HG02938 (cell line): ENCODE data around the gene ADAMTS5.

ENCODE experiments used
- ATAC-seq: cut with Tn5 transposase; IDR thresholded peaks from one replicate; pipeline ENCODE4 v1.9.1; 2021; ENCODE audit warnings: mild to moderate bottlenecking, moderate library complexity; ENCODE audit not compliant: unreplicated experiment

ADAMTS5 gene

GRCh38 chr21:26967062-26967913, at the start of gene ADAMTS5:
ADAMTS5 (minus strand) TSS chr21:26967088; CDS start chr21:26966391, 697 bp downstream.
- ATAC-seq, result no peak

GRCh38 chr21:27001526-27001925, 34.6 kb upstream of the ADAMTS5 start:
- ATAC-seq, result no peak

DNA sequence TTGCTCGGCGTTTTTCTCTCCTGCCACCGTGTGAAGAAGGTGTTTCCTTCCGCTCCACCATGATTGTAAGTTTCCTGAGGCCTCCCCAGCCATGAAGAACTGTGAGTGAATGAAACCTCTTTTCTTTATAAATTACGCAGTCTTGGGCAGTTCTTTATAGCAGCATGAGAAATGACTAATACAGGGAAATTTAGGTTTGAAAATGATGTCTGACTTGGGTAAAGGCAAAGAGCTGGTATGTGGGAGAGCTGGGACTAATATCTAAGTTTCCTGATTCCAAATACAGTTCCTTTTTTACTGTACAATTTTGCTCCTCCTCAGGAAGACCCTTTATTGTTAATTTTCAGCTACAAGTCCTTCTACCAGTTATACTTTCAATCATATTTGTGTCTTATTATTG, 16.7 kb upstream of the ADAMTS5 start:
- no peak for ATAC-seq

- ATAC-seq, result no peak
Observed at GRCh38 chr21:26982767-26983166, 15.9 kb upstream of the ADAMTS5 start.

GRCh38 chr21:26977746-26978145, 10.9 kb upstream of the ADAMTS5 start:
- no peak for ATAC-seq

GRCh38 chr21:26973226-26973625, 6.3 kb upstream of the ADAMTS5 start:
- ATAC-seq, result no peak

- ATAC-seq, result no peak
Observed at GRCh38 chr21:26972192-26972591, 5.3 kb upstream of the ADAMTS5 start.

- ATAC-seq, result no peak
Observed at GRCh38 chr21:26969971-26970725, 3.3 kb upstream of the ADAMTS5 start.

GRCh38 chr21:26966649-26967061, 233 bp downstream of the ADAMTS5 start:
- ATAC-seq, result no peak

DNA sequence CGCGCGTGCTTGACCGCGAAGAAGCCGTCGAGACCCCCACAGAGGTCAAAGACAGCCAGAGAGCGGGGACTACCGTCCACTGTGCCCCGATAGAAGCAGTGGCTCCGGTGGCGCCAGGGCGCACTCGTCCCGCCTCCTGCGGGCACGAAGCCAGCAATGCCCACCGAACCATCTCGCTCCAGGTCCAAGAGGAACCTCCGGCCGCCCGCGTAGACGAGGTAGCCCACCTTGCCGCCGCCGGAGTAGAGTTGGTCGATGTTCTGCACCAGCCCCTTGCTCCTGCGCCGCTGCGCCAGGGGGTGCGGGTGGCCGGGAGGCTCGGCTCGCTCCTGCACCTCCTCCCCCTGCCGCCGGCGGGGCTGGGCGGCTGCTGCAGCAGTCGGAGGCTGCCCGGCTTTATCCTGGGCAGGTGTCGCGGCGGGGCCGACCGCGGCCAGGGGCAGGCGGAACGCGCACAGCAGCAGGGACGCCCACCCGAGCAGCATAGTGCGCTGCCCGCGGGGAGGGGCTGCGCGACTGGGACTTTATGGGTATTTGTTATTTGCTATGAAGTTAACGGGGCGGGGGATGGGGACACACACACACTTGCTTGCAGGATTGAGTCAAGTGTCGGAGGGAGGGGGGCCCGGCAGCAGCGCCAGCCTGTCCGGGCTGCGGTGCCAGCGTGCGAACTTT, 844 bp downstream of the ADAMTS5 start:
- ATAC-seq, result no peak

DNA sequence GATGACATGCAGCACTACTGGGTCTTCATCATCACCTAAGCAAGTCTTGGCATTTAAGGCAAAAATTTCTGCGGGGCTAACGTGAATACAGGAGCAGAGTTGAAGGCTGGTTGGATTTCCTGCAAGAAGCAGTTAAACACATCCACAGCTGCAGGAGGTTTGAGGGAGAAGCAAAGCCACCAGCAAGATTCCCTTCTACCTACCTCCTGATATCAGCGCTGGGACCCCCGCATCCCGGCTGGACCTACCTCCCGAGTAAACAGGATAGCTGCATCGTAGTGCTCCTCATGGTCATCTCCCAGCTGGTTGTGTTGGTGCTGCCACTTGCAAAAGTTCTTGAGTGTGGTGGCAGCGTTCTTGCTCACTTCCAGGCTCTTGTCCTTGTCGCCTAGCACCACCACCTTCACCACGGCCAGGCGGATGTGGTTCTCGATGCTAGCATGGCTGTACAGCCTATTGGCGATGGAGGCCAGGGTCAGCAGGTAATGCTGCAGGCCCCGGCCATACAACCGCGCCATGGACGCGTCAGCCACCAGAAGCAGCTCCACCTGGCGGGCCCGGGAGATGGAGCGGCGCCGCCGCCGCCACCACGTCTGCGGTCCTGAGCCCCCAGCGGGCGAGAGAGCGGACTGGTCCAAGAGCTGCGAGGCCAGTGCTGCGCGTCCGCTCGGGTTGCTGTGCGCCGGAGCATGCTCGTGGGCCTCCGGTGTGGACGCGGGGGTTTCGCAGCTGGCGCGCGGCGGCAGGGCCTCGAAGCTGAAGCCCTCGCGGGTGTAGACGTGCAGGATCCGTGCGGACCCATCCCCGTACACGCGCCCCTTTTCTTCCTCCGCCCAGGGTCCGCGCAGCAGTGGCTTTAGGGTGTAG, 1.6 kb downstream of the ADAMTS5 start:
- no peak for ATAC-seq

GRCh38 chr21:26964170-26964778, 2.6 kb downstream of the ADAMTS5 start:
- no peak for ATAC-seq

DNA sequence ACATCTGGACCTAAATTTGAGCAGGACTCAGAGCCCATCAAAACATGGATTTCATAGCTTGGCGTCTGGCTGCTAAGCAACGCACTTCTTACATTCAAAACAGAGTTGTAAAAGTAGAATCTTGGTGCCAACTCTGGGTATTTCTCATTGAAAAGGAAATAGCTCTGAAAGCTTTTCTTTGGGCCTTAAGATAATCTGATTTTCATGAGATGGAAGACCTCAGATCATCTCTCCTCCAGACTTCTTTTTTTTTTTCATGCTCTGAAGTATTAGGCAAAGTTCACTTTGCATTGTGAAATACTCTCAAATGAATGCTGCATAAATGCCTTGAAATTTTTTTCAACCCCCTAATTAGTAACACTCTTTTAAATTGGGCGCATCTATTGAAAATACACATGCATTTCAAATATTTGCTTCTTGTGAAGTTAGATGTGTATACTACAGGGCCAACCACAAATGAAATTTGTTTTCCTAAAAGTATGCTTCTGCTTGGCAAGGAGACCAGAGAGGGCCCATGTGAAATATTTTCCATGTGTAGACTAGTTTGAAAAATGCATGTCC, 4.2 kb downstream of the ADAMTS5 start:
- no peak for ATAC-seq

DNA sequence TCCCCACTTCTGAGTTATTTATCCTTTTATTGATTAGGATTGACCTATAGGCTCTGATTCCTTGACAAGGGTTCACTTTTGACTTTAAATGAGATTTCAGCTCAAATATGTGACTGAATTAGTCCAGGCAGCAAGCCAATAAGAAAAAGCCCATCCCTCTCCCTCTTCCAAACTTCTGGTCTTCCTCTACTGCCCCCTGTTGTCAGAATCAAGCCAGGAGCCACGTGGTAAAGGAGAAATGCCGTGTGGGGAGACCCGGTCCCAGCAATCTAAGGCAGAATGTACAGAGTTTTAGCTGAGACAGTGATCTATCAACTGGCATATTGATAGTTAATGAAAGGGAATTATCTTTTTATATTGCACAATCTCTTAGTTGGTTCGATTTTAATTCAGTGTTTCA, 5.2 kb downstream of the ADAMTS5 start:
- no peak for ATAC-seq

DNA sequence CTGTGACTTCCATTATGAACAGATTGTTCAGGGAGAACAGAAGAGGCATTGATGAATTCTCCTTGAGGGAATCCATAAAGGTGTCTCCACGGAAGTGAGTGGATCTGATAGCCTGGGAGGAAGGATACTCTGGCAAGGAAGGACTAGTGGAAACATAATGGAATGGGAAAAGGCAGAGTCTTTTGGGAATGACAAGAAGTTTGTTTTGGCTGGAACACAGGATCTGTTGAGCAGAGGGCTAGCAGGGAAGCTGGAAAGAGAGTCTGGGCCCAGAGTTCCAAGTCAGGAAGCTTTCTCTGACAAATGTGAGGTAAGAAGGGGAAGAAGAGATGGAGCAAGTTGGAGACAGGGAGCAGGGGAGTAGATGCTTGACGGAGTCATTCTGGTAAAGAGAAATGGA, 8.1 kb downstream of the ADAMTS5 start:
- no peak for ATAC-seq

GRCh38 chr21:26956813-26957212, 10.1 kb downstream of the ADAMTS5 start:
- ATAC-seq, result no peak

DNA sequence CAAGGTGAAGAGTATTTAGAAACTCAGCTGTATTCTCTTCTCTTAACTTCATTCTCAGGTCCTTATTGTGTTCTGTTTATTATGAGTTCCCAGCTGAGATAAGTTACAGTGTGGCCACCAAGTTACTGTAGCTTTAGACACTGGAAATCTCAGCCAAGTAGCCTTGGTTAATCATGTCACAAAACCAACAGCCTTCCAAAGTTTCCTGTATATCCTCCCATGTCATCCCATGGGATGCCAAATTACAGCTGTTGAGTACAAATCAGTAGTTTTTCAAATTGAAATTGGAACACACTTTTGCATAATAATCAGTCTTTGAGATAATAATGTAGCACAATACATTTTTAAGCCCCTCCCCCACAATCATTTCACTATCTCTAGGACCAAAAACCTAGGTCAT, 10.7 kb downstream of the ADAMTS5 start:
- ATAC-seq, result no peak

DNA sequence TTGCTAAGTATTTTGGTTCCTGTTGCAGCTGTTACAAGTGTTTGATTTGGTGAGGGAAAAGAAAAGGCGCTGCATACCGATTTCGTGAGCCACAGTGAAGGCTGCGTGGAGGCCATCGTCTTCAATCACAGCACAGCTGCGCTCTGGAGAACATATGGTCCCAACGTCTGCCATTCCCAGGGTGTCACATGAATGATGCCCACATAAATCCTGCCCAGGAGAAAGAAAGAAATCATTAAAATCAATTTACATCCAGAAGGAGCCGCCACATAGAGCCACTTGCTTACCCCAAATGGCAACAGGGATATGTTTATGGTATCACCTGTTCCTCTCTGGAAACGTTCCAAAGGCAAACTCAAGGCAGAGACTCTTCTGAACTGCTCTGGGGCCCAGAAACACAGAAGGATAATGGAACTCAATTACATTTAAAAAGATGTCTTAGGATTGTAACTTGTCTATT, 12.2 kb downstream of the ADAMTS5 start:
- no peak for ATAC-seq

DNA sequence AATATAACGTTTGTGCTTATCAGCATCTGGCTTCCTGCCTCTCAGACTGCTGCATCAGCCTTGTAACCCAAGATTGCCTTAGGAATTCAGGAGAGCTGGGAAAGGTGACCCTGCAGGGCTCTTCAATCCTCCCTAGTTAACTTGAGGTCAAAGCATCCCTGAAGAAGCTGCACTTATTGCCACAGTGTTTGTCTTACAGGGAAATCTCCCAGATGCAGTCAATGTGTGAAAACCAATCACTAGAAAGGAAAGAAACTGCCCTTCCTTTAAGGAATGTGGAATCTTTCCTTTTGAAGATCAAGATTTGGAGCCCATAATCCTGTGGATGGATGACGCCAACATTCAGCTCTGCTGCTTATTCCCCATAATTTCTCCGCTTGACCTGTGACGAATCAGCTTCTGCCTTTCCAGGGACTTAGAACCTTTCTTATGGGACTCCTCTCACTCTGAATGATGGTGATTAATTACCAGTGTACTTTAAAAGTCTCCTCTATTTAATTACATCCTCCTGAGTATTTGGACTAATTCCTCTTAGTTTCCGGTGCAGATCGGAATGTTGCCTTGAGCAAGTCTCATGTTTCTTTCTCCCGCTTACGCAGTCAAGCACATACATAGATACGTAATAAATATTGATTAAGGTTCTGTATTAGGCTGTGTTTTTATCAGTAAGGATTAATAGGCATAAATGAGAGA, 14.4 kb downstream of the ADAMTS5 start:
- ATAC-seq, result no peak
